Spinal cord (tissue), 10 donors: ENCODE measurements around the gene DDX54. TPM values are rescaled to one million over a fixed set of nuclear protein-coding genes. Genes with fewer than 3 reads are reported as not detected.
A peak's percentile ranks its signal among the peaks of the same experiment; 100 is the strongest.

Experiments used
- DNase-seq, 6 donors: peaks; one replicate each; pipeline versions ENCODE4 v3.0.0 to v3.0.0-alpha.2; 2013 to 2015; ENCODE audit warnings: low spot score in 6 of 6, low read depth in 4 of 6
- H3K27ac ChIP-seq: one replicate; pipeline ENCODE4 v1.5.1; 2013; ENCODE audit warnings: low read depth, low read length, control low read depth
- H3K27me3 ChIP-seq: one replicate; pipeline ENCODE4 v1.6.1; 2013; ENCODE audit warnings: low read length; ENCODE audit not compliant: control insufficient read depth, insufficient read depth
- H3K36me3 ChIP-seq: one replicate; pipeline ENCODE4 v1.6.1; 2013; ENCODE audit warnings: low read length; ENCODE audit not compliant: control insufficient read depth, insufficient read depth
- H3K4me1 ChIP-seq: one replicate; pipeline ENCODE4 v1.6.1; 2013; ENCODE audit warnings: low read length; ENCODE audit not compliant: control insufficient read depth, insufficient read depth
- H3K4me3 ChIP-seq: one replicate; pipeline ENCODE4 v1.5.1; 2013; ENCODE audit warnings: low read depth, low read length, control low read depth
- H3K9me3 ChIP-seq: one replicate; pipeline ENCODE4 v1.6.1; 2013; ENCODE audit warnings: low read length; ENCODE audit not compliant: control insufficient read depth, insufficient read depth
- WGBS: methylation state at CpG from one replicate; pipeline ENCODE4 v1.1.5; 2013; ENCODE audit warnings: missing lambda C conversion rate; ENCODE audit not compliant: insufficient coverage; 5-methylcytosine and 5-hydroxymethylcytosine counted together
- polyA plus RNA-seq, 2 donors: library from polyadenylated mRNA; unstranded; fragments of 120-200 nt; gene quantifications; one replicate each; pipeline ENCODE4 v1.2.1, GENCODE V29; 2013; ENCODE audit not compliant: insufficient read length in 2 of 2
- total RNA-seq, 2 donors: library from RNA; depleted of rRNA in 1 of 2; stranded (reverse); fragments of 120-200 nt in 1 of 2; fragments of >200 nt in 1 of 2; gene quantifications; one replicate each; pipeline versions ENCODE4 v1.2.3 to v1.2.4, GENCODE V29; 2013 to 2014
- donor health status: healthy.

The DDX54 gene
- total and polyA plus RNA-seq, 4 donors: 14.0 to 67.1 (median 42.7) TPM

DNA sequence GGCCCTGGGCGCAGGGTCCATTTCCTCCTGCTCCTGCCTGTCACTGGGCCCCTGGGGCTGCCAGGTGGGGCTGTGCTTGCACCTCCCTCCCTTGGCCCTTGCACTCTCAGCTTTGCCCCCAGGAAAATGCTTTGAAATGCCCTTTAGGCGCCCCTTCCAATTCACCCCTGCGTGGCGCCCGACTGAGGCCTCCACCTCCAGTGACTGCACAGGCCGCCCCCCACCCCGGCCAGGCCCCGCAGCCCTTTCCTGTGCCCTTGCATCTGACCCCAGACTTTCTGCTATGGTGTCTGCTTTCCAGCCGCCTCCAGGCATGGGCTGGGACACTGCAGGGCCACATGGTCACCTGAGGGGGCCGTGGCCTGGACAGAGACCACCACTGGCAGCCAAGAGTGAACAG is 17.4 kb downstream of the DDX54 start:
- Histone ChIP-seq H3K9me3 (no peaks in the 10 kb centered on the region), H3K4me1 (no peaks in the 10 kb centered on the region), H3K27ac (no peak overlapping the region), H3K27me3 (no peaks in the 10 kb centered on the region), H3K4me3 (no peak overlapping the region), H3K36me3 (peaks cover 96% of the 10 kb centered on the region)
- no peak for DNase-seq
- 94% methylated on average over 10 of the region's 10 CpGs for WGBS

DNA sequence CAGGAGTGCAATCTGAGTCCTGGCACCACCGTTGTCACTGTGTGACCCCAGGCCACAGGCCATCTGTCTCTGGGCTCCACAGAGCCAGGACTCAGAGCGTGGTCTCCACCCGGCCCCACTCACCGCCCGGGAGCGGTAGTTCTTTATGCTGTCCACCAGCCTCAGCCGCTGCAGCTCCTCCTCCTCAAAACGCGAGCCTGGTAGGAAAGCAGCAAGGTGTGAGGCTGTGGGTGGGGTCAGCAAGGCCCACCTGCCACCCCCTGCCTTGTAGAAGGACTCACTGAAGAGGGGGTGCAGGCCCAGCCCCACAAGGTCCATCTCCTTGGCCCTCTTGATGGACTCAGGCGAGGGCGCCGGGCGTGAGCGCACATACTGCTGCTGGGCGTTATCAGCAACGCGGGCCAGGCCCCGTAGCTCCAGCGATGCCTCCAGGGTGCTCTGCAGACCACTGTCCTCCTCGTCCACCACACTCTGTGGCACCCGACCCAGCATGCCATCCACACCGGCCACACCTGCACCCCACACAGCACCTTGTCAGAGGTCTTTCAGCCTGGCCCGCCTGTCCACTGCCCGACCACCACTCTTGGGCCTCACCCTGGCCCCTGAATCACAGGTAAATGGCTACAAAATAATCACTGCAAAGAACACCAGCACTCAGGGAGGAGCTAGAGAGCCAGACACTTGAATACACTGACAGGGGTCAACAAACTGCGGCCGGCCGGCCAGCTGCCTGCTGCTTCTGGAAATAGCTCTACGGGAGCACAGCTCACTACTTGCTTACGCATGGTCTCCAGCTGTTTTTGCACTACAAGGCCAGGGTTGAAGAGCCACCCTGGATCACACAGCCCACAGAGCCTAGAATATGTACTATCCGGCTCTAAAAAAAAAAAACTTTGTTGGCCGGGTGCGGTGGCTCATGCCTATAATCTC is 19.5 kb downstream of the DDX54 start:
- no peak overlapping the region for H3K27ac ChIP-seq
- peaks cover 95% of the 10 kb centered on the region for H3K36me3 ChIP-seq
- no peaks in the 10 kb centered on the region for H3K27me3 ChIP-seq
- DNase-seq: no peak
- peaks cover 16% of the 10 kb centered on the region for H3K4me1 ChIP-seq
- no peak overlapping the region for H3K4me3 ChIP-seq
- H3K9me3 ChIP-seq: no peaks in the 10 kb centered on the region
- WGBS: 93% methylated on average over 28 of the region's 32 CpGs

DNA sequence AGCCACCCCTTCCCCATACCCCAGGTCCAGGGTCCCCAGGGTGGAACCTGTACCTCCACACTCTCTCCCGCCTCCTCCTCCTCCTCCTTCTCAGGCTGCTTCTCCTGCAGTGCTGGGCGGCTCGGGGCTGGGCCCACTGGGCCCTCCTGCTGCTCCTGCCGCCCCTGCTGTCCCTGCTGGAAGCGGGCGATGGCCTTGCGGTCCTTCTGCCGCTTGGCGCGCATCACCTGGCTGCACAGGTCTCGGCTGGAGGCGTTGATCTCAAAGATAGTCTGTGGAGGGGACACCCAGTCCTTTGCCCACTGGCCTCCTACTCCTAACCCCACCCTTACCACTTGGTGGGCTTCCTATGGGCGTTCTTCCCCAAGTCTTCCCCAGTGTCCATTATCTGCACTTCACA is 21.3 kb downstream of the DDX54 start:
- Histone ChIP-seq H3K36me3 (peaks cover 96% of the 10 kb centered on the region), H3K27me3 (no peaks in the 10 kb centered on the region), H3K4me1 (peaks cover 29% of the 10 kb centered on the region), H3K4me3 (no peak overlapping the region), H3K27ac (no peak overlapping the region), H3K9me3 (no peaks in the 10 kb centered on the region)
- 98% methylated on average over 12 of the region's 13 CpGs for WGBS
- DNase-seq: no peak

DNA sequence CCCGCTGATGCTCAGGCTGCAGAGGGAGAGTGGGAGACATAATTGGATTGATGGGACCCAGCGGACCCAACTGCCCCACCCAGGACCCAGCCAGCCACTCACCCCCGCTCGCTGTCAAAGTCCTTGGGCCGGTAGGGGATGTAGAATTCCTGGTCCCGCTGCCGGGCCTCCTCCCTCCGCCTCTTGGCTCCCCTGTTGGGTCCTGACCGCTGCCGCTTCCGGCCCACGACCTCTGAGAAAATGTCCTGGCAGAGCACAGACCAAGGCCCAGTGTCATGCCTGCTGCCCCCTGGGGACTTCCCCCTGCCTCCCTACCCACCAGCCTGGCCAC is 22.3 kb downstream of the DDX54 start:
- no peak for DNase-seq
- Histone ChIP-seq H3K4me3 (no peak overlapping the region), H3K36me3 (peaks cover 96% of the 10 kb centered on the region), H3K27ac (no peak overlapping the region), H3K9me3 (no peaks in the 10 kb centered on the region), H3K4me1 (peaks cover 29% of the 10 kb centered on the region), H3K27me3 (no peaks in the 10 kb centered on the region)
- 83% methylated on average over 9 of the region's 12 CpGs for WGBS

DNA sequence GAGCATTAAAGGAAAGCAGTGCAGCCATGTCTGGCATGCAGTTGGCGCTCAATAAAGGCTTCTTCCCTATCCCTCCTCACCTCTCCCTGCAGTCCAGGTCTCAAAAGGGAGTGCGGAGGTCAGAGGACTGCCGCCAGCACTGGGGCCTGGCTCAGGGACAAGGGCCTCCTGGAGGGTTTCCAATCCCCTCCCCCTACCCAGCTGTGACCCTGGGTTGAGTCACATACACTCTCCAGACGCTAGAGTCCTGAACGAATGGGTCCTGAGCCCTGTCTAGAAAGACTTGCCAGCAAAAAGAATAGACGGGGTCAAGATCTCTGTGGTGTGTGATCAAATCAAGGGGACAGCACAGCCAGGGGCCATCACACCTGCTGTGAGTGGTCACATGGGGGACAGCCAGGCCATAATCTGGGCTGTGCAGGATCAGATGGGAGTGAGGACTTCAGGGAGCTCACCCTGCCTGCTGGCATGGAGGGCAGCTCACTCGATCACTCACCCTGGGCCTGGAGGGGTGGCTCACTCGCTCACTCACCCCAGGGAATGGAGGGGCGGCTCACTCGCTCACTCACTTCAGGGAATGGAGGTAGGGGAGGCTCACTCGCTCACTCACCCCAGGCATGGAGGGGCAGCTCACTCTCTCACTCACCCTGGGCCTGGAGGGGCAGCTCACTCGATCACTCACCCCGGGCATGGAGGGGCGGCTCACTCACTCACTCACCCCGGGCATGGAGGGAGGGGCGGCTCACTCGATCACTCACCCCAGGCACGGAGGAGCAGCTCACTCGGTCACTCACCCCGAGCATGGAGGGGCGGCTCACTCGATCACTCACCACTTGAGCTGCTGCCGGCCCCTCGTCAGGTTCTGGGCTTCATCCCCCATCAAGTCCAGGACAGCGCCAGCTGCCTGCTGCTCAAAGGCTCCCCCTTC is 22.9 kb downstream of the DDX54 start:
- Histone ChIP-seq H3K9me3 (no peaks in the 10 kb centered on the region), H3K27ac (no peak overlapping the region), H3K27me3 (peaks cover 2% of the 10 kb centered on the region), H3K36me3 (peaks cover 96% of the 10 kb centered on the region), H3K4me3 (no peak overlapping the region), H3K4me1 (peaks cover 29% of the 10 kb centered on the region)
- peak in 2 of 6 donors; percentile 6 to 29 for DNase-seq
- WGBS: 60% methylated on average over 20 of the region's 25 CpGs

DNA sequence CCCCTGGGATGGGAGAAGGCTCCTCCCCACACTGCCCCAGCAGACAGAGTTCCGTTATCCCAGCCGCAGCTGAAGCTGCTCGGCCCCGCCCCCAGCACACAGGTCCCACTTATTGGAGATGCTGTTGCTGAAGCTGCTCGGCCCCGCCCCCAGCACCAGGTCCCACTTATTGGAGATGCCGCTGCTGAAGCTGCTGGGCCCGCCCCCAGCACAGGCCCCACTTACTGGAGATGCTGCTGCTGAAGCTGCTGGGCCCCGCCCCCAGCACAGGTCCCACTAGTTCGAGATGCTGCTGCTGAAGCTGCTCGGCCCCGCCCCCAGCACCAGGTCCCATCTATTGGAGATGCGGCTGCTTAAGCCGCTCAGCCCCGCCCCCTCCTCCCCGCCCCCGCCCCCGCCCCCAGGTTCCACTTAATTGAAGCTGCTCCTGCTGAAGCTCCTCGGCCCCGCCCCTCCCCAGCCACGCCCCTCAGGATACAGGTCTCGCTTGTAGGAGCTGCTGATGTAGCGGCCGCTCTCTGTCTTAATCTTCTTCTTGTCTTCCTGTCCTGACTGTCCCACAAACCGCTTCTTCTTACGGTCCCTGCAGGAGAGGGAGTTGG is 23.8 kb downstream of the DDX54 start:
- Histone ChIP-seq H3K4me1 (peaks cover 29% of the 10 kb centered on the region), H3K9me3 (no peaks in the 10 kb centered on the region), H3K27ac (no peak overlapping the region), H3K27me3 (peaks cover 2% of the 10 kb centered on the region), H3K4me3 (no peak overlapping the region), H3K36me3 (peaks cover 92% of the 10 kb centered on the region)
- peak in 4 of 6 donors; percentile 64 to 98 (median 78) for DNase-seq
- WGBS: 25% methylated on average over 12 of the region's 26 CpGs

DNA sequence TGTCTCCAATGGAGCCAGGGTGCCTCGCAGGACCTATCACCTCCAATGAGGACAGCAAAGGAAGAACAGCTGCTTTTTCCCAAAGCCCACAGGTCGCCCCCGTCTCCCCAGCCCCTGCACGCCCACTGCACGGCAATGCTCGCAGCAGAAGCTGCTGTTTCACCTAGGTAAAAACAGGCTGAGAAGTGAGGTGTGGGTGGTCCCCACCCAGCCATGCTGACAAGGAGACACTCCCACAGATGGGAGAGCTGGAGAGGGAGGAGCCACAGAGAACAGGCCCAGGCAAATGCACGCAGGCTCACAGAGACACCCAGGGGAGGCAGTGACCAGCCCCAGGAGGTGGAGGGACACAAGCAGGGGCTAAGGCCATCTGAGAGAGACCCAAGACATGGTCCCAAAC is 25.3 kb downstream of the DDX54 start:
- Histone ChIP-seq H3K4me3 (no peak overlapping the region), H3K27me3 (peaks cover 10% of the 10 kb centered on the region), H3K9me3 (no peaks in the 10 kb centered on the region), H3K36me3 (peaks cover 82% of the 10 kb centered on the region), H3K27ac (no peak overlapping the region), H3K4me1 (peaks cover 31% of the 10 kb centered on the region)
- no peak for DNase-seq
- 91% methylated on average over 6 of the region's 7 CpGs for WGBS

DNA sequence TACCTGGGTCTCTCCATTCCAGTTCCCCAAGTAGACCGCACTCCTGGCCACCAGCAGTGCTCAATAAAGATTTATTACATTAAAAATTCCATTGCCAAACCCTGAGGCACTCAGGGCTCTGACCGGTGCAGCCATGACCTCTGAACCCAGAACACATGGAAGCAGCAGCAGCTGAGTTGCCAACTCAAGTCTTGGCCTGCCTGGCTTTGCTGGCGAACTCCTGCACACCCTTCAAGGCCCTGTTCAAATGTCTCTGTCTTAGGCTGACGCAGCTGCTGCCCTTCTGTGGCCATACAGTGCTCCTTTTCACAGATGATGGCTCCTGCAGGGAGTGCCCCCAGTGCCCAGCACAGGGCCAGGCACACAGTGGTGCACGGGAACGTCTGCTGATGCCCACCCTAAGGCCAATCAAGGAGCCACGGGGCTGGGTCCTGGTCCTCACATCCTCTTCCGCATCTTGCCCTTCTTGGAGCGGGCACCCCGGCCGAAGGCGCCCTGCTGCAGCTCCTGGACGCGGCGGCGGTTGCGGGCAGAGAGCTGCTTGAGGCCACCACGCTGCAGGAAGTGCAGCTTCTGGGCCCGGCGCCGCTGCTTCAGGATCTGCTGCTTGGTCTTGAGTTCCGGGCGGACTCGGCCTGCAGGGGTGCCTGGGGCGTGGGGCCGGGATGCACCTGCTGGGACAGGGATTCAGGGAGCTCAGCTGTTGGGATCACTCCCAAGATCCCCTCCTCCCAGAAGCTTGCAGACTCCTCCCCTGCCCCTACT is 26.7 kb downstream of the DDX54 start:
- DNase-seq: no peak
- Histone ChIP-seq H3K36me3 (peaks cover 69% of the 10 kb centered on the region), H3K4me3 (no peak overlapping the region), H3K27ac (no peak overlapping the region), H3K4me1 (peaks cover 44% of the 10 kb centered on the region), H3K27me3 (peaks cover 22% of the 10 kb centered on the region), H3K9me3 (no peaks in the 10 kb centered on the region)
- WGBS: 96% methylated on average over 24 of the region's 26 CpGs
